CD4-positive, alpha-beta T cell treated with Interleukin-21 for 1 hour (primary cell): Measurements from ENCODE around the gene METTL9.
"Not testable (repeated sequence)": the region's sequence is repeated elsewhere in the genome, so short reads cannot be mapped to it uniquely, and the experiment has no call there.

Experiments
- DNase-seq: peaks from one replicate; pipeline ENCODE4 v3.0.0-alpha.2; 2020

METTL9 gene

GRCh38 chr16:21667575-21667974, 68.2 kb downstream of the METTL9 start:
- DNase-seq = no peak

GRCh38 chr16:21673469-21673868, 74.1 kb downstream of the METTL9 start:
- no peak for DNase-seq

GRCh38 chr16:21674456-21674855, 75.1 kb downstream of the METTL9 start:
- DNase-seq = not testable (repeated sequence)

- DNase-seq = not testable (repeated sequence)
Measured at GRCh38 chr16:21680714-21681113, 81.3 kb downstream of the METTL9 start.

GRCh38 chr16:21683184-21683583, 83.8 kb downstream of the METTL9 start:
- DNase-seq = no peak

GRCh38 chr16:21684199-21684598, 84.8 kb downstream of the METTL9 start:
- DNase-seq = peak; percentile 29

GRCh38 chr16:21685034-21685455, 85.7 kb downstream of the METTL9 start:
- no peak for DNase-seq

GRCh38 chr16:21689107-21689506, 89.7 kb downstream of the METTL9 start:
- no peak for DNase-seq

GRCh38 chr16:21690967-21691366, 91.6 kb downstream of the METTL9 start:
- DNase-seq = not testable (repeated sequence)

- no peak for DNase-seq
Measured at GRCh38 chr16:21694609-21695008, 95.2 kb downstream of the METTL9 start.

- no peak for DNase-seq
Measured at GRCh38 chr16:21697032-21697431, 97.7 kb downstream of the METTL9 start.

GRCh38 chr16:21698169-21699032, 99.0 kb downstream of the METTL9 start:
- no peak for DNase-seq

GRCh38 chr16:21701271-21701670, 101.9 kb downstream of the METTL9 start:
- no peak for DNase-seq

- DNase-seq = no peak
Measured at GRCh38 chr16:21702276-21702675, 102.9 kb downstream of the METTL9 start.

- no peak for DNase-seq
Measured at GRCh38 chr16:21703156-21703555, 103.8 kb downstream of the METTL9 start.

- DNase-seq = no peak
Measured at GRCh38 chr16:21703589-21704174, 104.3 kb downstream of the METTL9 start.

- DNase-seq = no peak
Measured at GRCh38 chr16:21704266-21704665, 104.9 kb downstream of the METTL9 start.

GRCh38 chr16:21704733-21705132, 105.4 kb downstream of the METTL9 start:
- DNase-seq = no peak
